GM19438 (cell line): ENCODE results near the gene LGMN.
"Not testable (repeated sequence)": the region's sequence is repeated elsewhere in the genome, so short reads cannot be mapped to it uniquely, and the experiment has no call there.

ENCODE experiments used
- ATAC-seq: cut with Tn5 transposase; IDR thresholded peaks from one replicate; pipeline ENCODE4 v1.9.1; 2021; ENCODE audit warnings: low read depth; ENCODE audit not compliant: unreplicated experiment

LGMN gene

DNA sequence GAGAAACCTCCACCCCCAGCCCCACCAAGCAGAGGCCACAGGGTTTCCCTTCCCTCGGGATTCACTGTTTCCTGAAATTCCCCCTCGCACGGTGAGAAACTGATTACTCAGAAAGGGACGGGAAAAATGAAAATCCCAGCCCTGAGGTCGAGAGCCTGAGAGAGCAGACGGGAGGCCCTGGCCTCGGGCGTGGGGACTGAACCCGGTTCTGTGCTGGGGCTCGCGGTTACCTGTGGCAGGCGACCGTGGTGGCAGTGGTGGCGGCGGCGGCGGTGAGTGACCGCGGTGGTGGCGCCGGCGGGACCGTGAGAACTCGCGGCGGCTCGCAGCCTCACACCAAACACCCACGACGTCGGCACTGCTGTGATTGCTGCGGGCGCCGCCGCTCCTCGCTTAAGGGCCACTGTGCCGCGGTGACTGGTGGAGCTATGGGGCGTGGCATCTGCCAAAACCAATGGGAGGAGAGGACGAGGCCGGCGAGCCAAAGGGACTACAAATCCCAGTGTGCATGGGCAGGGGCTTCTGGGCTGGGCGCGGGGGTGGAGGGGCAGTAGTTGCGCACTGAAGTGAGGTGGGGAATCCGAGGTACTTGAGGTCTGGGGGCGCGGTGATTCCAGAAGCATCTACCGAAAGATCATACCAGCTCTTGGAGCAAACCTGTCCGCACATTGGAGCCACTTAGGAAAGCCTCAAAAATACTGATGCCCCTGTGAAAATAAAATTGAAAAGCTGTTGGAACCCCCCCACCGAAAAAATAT, at the start of gene LGMN:
LGMN (minus strand) TSS at position 369 of the 758 bp plus-strand sequence. CDS start 15,841 bp downstream, outside the sequence.
- peak; percentile 85 for ATAC-seq

DNA sequence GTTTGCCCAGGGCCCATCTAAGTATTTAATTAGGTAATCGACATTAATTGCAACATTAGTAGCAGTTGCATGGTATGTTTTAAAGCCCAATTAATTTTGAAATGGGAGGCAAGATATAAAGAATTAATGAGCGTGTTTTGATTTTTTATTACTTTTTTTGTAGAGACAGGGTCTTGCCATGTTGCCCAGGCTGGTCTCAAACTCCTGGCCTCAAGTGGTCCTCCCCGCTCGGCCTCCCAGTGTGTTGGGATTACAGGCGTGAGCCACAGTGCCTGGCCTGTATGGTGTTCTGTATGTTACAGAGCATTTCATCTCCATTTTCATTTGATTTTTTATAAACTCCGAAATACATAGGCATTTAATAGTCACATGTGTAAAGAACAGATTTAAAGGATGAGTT, 46.5 kb upstream of the LGMN start:
- ATAC-seq, result no peak

DNA sequence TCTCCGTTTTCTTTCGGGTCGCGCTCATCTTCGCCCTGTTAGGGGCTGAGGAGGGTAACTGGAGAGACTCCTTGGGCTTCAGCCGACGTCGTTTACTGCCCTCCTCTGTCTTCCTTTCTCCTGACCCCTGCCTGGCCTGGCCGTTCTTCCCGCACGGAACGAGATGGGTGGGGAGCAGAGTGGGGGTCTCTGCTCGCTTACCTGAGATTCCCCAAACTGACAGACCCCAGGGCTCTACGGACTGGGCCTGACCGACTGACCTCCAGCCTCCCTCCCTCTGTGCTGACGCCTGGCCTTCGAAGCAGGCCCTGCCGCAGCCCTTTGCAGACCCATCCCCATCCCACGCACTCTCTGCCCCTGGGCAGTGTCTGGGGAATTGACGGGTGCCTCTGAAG, 46.1 kb upstream of the LGMN start:
- no peak for ATAC-seq

DNA sequence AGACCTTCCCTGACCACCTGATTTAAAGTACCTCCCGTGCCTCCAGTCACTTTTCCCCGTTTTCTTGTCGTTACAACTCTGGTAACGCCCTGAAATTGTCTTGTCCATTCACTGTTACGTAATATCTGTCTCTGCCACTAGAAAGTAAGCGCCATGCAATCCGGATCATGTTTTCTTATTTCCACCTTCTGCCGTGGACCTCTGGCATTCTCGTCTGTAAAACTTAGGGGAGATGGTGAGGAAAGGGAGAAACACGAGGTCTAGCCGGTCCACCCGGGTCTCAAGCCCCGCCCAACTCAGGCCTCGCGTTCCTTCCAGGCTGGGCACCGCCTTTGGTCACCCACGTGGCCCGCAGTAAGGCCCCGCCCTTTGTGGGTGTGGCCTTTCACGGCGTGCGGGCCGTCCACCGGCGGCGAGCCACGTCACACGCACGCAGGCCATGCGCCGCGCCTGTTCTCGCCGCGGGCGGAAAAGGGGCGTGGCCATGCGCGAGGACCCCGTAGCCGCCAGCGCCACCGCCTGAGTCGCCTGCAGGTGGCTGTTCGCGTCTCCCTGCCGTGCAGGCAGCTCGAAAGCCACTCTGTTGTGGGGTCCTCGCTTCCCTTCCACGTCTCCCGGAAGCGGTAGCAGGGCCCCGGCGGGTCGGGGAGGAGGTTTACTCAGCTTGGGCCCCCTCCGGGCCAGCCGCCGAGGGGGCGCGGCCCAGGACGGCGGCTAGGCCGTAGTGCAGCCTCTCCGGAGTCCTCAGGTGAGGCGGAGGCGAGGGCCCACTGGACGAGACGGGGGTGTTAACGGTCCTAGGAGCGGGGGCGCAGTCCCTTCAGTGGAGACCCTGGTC, 45.5 kb upstream of the LGMN start, which contains the start of gene GOLGA5:
GOLGA5 (plus strand) TSS at position 597 of the 838 bp plus-strand sequence. CDS start 3,133 bp downstream, outside the sequence.
- peak; percentile 97 for ATAC-seq

DNA sequence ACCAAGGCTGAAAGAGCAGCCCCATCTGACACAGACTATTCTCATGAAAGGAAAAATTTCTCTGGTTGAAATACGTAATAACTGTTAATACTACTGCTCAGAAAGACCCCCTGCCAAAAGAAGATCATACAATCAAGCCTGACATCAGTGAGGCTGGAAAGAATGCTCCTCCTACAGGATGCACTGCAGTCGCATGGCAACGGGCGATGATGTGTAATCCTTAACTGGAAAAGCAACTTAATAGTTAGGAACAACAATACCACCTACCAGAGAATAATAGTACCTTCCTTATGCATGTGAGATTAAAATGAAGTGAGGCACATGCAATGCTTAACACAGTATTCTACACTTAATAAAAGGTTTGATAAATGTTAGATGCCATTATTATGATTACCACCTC, 44.5 kb upstream of the LGMN start:
- no peak for ATAC-seq

DNA sequence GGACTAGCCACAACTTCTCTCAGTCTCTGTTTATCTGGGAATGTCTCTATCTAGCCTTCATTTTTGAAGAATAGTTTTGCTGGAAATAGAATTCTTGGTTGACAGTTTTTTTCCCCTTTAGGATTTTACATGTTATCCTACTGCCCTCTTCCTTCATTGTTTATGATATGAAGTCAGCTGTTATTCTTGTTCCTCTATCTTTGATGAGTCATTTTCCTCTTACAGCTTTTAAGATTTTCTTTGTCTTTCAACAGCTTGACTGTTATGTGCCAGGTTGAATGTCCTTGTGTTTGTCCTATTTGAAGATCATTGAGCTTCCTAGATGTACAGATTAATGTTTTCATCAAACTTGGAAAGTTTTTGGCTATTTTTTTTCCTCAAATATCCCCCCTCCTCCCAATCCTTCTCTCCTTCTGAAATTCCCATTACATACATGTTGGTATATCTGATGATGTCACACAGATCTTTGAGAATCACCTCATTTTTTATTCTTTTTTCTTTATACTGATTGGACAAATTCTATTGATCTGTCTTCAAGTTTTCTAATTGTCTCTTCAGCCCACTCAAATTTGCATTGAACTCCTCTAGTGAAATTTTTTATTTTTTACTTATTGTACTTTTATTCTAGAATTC, 41.1 kb upstream of the LGMN start:
- ATAC-seq, result no peak

DNA sequence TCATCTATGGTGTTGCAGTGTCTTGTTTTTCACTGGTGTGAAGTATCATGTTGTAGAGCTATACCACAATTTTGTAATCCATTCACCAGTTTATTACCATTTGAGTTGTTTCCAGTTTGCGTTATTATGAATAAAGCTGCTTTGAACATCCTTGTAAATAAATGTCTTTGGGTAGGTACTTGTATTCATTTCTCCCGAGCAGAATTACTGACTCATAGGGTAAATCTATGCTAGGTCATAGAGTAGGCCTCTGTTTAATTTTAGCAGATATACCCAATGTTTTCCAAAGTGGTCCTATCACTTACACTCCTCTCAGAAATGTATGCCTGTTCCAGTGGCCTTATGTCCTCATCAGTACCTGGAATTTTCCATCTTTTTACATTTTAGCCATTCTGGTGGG, 39.1 kb upstream of the LGMN start:
- ATAC-seq, result no peak

DNA sequence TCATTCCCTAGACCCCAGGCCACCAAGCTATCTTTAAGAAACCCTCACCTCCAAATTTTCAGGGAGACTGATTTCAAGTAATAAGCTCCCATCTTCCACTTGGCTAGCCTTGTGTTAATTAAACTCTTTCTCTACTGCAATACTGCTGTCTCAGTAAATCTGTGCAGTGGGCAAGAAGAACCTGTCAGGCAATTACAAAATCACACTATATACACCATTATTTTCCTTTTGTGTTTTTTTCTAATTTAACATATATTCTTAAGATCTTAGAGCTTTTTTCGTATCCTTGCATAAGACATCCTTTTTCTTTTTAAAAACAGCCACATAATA, 38.0 kb upstream of the LGMN start:
- no peak for ATAC-seq

DNA sequence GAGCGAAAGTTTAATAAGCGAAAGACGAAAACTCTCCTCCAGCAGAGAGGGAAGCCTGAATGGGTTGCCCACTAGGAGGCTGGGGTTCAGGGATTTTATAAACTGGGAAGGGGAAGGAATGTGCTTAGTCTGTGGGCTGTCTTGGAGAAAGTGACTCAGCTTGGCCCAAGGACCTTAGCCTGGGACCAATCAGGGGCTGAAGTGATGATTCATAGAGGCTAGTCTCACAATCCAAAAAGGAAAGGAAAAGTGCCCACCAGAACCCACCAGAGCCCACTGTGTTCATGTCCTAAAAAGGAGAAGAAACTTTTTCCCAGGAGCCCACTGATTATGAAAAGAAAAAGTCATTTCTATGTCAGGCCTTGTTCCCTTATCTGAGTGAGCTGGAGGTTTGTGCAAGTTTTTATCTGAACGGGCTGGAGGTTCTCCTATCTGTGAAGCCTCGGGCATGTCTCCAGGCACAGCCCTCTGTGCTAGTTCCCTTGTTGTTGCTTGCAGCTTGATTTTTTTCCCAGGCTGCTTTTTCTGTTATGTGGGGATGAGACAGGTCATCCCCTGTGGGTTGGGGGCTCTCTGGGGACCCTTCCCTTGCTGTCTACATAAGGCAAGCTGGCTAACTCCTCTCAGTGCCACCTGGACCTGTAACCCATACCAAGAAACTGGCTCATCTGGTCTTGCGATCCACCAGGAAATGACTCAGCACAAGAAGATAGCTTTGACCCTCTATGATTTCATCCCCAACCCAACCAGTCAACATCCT, 37.4 kb upstream of the LGMN start:
- no peak for ATAC-seq

DNA sequence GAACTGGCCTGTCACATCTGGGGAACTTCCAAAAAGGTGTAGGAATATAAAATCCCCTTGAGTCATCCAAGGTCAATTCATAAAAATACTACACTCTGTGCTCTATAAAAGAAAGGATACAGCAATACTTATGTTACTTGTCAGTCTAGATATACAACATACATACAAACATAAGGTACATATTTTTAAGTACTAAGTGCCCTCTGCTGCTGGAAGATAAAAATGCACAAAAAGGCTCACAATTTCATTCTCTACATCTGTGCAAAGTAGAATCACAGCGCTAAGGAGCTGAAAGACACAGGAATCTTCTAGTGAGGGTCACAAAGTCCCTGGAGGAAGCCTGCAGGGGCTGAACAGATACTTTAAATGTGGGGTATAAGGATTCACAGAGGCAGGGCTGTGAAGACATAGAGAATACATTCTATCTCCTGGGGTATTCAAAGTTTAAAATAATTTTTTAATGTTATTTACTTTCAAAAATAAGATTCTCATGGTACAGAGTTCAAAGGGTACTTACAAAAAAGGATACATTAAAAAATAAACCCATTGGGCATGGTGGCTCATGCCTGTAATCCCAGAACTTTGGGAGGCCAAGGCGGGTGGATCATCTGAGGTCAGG, 35.5 kb upstream of the LGMN start:
- ATAC-seq, result no peak

DNA sequence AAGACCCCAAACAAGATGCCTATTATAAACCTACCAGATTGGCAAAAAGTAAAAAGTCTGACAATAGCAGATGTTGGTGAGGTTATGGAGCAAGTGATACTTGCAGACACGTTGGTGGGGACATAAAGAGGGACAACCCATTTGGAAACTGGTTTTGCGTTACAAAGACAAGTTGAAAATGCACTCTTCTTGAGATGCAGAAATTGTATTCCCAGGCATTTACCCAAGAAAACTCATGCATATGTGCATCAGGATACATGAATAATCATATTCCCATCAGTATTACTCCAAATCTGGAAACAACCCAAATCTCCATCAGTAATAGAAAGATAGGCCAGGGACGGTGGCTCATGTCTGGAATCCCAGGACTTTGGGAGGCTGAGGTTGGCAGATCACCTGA, 32.9 kb upstream of the LGMN start:
- ATAC-seq, result no peak

DNA sequence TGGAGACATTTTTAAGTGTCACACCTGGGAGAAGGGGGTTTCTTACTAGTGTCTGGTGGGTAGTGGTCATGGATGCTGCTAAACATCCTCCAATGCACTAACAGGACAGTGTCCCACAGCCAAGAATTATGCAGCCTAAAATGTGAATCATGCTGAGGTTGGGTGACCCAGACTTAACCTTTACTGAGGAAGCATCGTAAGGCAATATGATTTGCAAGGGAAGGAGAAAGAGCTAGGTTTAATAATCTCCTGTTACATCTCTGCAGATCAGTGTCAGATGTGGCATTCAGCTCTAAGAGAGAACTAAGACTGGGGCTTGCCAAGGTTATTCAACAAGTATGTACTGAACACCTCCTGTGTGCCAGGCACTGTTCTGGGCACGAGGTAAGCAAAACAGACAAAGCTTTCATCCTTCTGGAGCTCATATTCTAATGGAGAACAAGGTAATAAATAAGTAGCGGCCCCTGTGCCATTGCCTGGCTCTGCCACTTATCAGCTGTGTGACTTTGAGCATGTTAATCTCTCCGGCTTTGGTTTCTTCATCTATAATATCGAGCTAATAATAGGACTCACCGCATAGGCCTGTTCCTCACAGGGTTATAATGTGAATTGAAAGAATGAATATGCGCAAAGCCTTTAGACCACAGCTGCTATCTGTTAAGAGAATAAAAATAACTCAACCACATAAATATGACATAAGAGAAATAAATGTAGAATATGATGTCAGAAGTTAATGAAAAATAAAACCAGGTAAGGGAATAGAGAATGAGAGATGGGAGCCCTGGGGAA, 32.2 kb upstream of the LGMN start:
- ATAC-seq, result no peak

DNA sequence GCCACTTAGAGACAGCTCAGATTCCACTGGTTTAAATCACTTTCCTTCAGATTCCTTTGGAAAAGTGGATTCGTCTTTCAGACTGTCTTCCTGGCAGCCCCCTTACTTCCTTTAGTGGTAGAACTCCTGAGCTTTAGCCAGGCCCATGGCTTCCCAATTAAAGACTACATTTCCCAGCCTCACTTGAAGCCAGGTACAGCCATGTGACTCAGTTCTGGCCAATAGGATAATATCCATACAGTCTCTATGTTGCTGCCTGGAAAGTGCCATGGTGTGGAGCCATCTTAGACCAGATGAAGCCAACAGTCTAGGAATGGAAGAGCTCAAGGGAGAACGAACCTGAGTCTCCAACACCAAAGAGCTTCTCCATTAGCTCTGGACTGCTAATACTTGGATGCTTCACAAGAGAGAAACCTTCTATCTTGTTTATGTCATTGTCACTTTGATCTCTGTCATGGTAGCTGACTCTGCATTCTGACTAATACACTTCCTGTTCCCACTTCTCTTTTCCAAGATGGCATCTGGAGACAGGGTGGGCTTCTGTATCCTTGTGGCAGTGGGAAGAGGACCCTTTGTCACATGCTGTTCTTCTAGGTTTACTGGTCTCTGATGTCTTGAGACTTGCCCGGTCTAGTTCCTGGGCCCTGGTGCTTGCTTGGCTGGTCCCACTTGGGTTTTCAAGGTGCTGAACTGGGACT, 30.6 kb upstream of the LGMN start:
- not testable (repeated sequence) for ATAC-seq

DNA sequence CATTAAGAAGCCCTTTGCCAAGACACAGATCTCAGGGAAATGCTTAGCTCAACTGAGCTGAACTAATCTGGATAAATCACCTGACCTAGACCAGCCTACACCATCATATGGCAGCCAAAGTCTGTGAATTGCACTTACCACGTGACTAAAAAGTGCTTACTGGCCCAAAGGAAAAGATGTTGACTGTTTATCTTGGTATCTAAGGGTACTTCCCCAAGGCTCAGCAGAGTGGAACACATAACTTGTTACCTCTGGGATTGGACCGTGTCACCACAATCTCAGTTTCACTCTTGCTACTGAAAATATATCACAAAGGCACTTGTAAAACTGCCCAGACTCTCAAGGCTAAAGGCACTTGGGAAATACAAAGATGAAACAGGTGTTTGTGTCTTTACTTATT, 26.9 kb upstream of the LGMN start:
- peak; percentile 89 for ATAC-seq

DNA sequence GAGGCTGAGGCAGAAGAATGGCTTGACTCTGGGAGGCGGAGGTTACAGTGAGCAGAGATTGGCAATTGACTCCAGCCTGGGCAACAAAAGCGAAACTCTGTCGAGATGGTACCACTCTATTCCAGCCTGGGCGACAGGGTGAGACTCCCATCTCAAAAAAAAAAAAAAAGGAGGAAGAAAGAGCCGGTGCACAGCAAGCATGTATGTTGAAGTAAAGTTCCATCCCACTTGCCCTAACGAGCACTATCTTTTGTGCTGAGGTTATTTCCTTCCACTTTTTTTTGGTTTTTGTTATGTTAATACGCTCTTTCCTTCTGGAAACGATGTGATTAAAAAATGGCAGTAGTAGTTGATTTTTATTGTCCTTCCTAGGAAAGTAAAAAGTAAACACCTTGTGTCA, 26.1 kb upstream of the LGMN start:
- ATAC-seq, result no peak

DNA sequence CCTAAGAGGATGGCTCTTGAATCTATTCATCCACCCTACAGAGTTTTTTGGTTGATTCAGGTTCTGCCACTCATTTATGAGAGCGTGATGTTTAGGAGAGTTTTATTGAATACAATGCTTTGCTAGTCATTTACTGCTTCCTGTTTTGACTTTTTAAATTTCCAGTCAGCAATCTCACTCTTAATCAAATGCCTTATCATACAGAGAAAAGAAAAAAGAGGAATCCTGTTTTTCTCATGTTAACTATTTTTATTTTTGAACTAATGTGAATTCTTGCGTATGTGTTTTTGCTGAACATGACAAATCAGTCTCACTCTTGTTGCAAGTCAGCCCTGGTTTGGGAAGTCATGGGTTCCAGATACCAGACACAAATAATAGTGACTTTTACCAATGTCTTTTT, 22.1 kb upstream of the LGMN start:
- ATAC-seq, result no peak

DNA sequence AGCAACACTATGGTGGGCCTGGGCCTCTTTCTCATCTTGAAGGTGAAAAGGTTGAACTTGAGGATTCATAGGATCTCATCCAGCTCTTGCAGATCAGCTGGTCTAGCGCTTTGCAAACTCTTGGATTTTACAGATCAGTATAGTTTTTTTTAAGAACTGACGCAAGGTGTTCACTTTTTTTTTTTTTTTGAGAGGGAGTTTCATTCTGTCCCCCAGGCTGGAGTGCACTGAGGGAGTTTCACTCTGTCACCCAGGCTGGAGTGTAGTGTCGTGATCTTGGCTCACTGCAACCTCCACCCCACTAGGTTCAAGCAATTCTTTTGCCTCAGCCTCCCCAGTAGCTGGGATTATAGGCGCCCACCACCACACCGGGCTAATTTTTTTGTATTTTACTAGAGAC, 20.4 kb upstream of the LGMN start:
- no peak for ATAC-seq

DNA sequence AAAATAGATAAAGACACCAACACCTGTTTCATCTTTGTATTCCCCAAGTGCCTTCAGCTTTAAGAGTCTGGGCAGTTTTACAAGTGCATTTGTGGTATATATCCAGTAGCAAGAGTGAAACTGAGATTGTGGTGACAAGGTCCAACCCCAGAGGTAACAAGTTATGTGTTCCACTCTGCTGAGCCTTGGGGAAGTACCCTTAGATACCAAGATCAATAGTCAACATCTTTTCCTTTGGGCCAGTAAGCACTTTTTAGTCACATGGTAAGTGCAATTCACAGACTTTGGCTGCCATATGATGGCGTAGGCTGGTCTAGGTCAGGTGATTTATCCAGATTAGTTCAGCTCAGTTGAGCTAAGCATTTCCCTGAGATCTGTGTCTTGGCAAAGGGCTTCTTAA, 19.8 kb upstream of the LGMN start:
- peak; percentile 87 for ATAC-seq
